ENCODE data around the gene TFIP11.

- no peak for TF ChIP-seq POLR2A (IDR thresholded peaks at IDR 0.05; ENCODE audit: extremely low read depth, insufficient read length)
- TF ChIP-seq CTCF (IDR thresholded peaks at IDR 0.05; ENCODE audit: low read depth, low read length): no peak
- no peak for TF ChIP-seq MAX (IDR thresholded peaks at IDR 0.05; ENCODE audit: low read depth, low read length)
- no peak for TF ChIP-seq MYC (IDR thresholded peaks at IDR 0.05; ENCODE audit: low read depth, low read length)
These were observed 33.1 kb upstream of the TFIP11 start for GRCh38 chr22:26545385-26545784.

All from NB4 (cell line).